HUES6 (cell line): ENCODE data around the gene GLRA1.
"Not testable (repeated sequence)": the region's sequence is repeated elsewhere in the genome, so short reads cannot be mapped to it uniquely, and the experiment has no call there.

Experiments used
- H3K27ac ChIP-seq: 2 replicates; pipeline ENCODE4 v1.7.0; 2013; ENCODE audit warnings: low read depth, mild to moderate bottlenecking, low read length, inconsistent platforms
- H3K27me3 ChIP-seq: 2 replicates; pipeline ENCODE4 v1.6.1; 2013; ENCODE audit warnings: low read length; ENCODE audit not compliant: control insufficient read depth, insufficient read depth
- H3K36me3 ChIP-seq: 2 replicates; pipeline ENCODE4 v1.6.1; 2013; ENCODE audit warnings: low read length; ENCODE audit not compliant: control insufficient read depth, insufficient read depth
- H3K4me1 ChIP-seq: 2 replicates; pipeline ENCODE4 v1.6.1; 2013; ENCODE audit warnings: low read length; ENCODE audit not compliant: control insufficient read depth, insufficient read depth
- H3K4me3 ChIP-seq: 2 replicates; pipeline ENCODE4 v1.5.1; 2013; ENCODE audit warnings: low read depth, low read length
- H3K9ac ChIP-seq: one replicate; pipeline ENCODE4 v1.6.1; 2013; ENCODE audit warnings: mild to moderate bottlenecking, low read length
- H3K9me3 ChIP-seq: 2 replicates; pipeline ENCODE4 v1.6.1; 2013; ENCODE audit warnings: low read depth, low read length; ENCODE audit not compliant: control insufficient read depth, insufficient read depth

GLRA1 gene

DNA sequence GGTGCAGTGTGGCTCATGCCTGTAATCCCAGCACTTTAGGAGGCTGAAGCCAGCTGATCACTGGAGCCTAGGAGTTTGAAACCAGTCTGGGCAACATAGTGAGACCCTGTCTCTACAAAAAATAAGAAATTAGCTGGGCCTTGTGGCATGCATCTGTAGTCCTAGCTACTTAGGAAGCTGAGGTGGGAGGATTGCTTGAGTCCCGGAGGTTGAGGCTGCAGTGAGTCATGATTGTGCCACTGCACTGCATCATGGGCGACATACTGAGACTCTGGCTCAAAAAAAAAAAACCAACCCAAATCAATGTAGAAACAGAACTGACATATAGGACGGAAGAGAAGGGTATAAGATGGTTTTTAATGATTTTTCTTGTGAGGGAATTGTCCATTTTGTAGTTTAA lies 125.2 kb downstream of the GLRA1 start:
- Histone ChIP-seq H3K27me3 (no peaks in the 10 kb centered on the region), H3K36me3 (peaks cover 98% of the 10 kb centered on the region), H3K9ac (no peak overlapping the region), H3K27ac (no peak overlapping the region), H3K9me3 (no peaks in the 10 kb centered on the region), H3K4me3 (no peak overlapping the region), H3K4me1 (no peaks in the 10 kb centered on the region)

DNA sequence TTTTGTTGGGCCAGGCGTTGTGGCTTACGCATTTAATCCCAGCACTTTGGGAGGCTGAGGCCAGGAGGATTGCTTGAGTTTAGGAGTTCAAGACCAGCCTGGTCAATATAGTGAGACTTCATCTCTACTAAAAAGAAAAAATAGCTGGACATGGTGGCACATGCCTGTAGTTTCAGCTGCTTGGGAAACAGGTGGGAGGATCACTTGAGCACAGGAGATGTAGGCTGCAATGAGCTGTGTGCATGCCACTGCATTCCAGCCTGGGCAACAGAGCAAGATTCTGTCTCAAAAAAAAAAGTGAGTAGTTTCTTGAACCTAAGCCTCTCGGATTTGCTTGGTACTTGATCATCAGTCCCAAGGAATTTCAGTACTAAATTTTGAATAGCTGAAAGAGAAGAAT lies 126.0 kb downstream of the GLRA1 start:
- H3K9me3 ChIP-seq: no peaks in the 10 kb centered on the region
- no peak overlapping the region for H3K4me3 ChIP-seq
- H3K4me1 ChIP-seq: no peaks in the 10 kb centered on the region
- no peak overlapping the region for H3K9ac ChIP-seq
- no peak overlapping the region for H3K27ac ChIP-seq
- peaks cover 98% of the 10 kb centered on the region for H3K36me3 ChIP-seq
- H3K27me3 ChIP-seq: no peaks in the 10 kb centered on the region

DNA sequence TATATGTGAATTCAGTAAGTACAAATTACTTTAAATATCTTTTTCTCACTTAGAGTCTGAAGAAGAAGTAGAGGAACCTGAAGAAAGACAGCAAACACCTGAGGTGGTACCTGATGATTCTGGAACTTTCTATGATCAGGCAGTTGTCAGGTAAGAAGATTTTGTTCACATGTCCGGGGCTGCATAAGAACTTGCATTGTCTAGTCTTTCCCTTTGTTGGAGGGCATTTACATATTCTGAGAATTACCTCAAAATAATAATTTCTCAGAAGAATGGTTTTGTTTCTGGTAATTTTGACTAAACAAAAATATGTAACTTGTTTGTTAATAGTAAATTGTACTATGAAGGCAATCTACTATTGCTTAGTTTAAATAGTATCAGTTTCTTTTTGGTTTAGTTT lies 129.2 kb downstream of the GLRA1 start:
- Histone ChIP-seq H3K27ac (no peak overlapping the region), H3K36me3 (peaks cover 99% of the 10 kb centered on the region)

DNA sequence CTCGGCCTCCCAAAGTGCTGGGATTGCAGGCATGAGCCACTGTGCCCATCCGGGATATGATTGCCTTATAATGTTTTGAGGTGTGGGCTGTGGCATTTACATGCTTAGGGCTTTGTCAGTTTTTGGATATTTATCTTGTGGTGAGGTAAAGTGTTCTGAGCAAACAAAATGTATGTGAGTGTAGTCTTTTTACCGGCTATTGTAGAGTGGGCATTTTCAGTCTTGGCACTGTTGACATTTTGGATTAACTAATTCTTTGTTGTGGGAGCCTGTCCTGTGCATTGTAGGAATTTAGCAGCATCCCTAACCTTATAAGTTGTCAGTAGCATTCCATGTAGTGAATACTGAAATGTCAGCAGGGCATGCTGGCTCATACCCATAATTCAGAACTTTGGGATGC lies 131.3 kb downstream of the GLRA1 start:
- no peak overlapping the region for H3K4me3 ChIP-seq
- H3K27ac ChIP-seq: no peak overlapping the region
- no peaks in the 10 kb centered on the region for H3K9me3 ChIP-seq
- no peaks in the 10 kb centered on the region for H3K27me3 ChIP-seq
- no peaks in the 10 kb centered on the region for H3K4me1 ChIP-seq
- peaks cover 99% of the 10 kb centered on the region for H3K36me3 ChIP-seq
- no peak overlapping the region for H3K9ac ChIP-seq

More for the DNA sequence above, 129.2 kb downstream of the GLRA1 start:
- Histone ChIP-seq H3K4me3 (no peak overlapping the region), H3K9me3 (no peaks in the 10 kb centered on the region), H3K4me1 (no peaks in the 10 kb centered on the region), H3K9ac (no peak overlapping the region), H3K27me3 (no peaks in the 10 kb centered on the region)

DNA sequence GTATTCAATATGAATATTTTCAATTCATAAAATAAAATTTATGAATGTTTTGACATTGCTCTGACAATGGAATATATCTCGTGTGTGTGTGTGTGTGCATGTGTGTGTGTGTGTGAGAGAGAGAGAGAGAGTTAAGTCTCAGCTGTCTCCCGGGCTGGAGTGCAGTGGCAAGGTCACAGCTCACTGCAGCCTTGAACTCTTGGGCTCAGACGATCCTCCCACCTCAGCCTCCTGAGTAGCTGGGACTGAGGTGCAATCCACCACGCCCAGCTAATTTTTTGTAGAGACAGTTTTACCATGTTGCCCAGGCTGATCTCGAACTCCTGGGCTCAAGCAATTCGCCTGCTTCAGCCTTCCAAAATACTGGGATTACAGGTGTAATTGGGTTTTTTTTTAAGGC lies 136.8 kb downstream of the GLRA1 start:
- Histone ChIP-seq H3K9ac (no peak overlapping the region), H3K9me3 (no peaks in the 10 kb centered on the region), H3K36me3 (peaks cover 66% of the 10 kb centered on the region), H3K27ac (no peak overlapping the region), H3K27me3 (no peaks in the 10 kb centered on the region), H3K4me1 (peaks cover 11% of the 10 kb centered on the region), H3K4me3 (no peak overlapping the region)

DNA sequence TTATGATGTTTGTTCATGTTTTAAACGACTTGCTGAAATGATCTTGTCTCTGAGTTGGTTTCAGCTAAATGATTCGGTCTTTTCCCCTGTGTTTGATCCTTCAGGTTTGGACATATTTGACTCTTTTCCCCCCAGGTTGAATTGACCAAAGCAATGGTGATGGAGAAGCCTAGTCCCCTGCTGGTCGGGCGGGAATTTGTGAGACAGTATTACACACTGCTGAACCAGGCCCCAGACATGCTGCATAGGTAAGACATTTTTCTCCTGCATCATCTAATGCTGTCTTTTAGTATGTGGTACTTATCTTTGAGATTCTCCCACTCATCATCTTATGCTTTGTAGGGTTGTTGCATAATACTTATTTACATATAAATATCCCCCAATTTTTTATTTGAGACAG lies 138.2 kb downstream of the GLRA1 start:
- no peak overlapping the region for H3K4me3 ChIP-seq
- H3K4me1 ChIP-seq: peaks cover 22% of the 10 kb centered on the region
- no peak overlapping the region for H3K27ac ChIP-seq
- H3K27me3 ChIP-seq: no peaks in the 10 kb centered on the region
- peaks cover 53% of the 10 kb centered on the region for H3K36me3 ChIP-seq
- no peaks in the 10 kb centered on the region for H3K9me3 ChIP-seq
- H3K9ac ChIP-seq: no peak overlapping the region

DNA sequence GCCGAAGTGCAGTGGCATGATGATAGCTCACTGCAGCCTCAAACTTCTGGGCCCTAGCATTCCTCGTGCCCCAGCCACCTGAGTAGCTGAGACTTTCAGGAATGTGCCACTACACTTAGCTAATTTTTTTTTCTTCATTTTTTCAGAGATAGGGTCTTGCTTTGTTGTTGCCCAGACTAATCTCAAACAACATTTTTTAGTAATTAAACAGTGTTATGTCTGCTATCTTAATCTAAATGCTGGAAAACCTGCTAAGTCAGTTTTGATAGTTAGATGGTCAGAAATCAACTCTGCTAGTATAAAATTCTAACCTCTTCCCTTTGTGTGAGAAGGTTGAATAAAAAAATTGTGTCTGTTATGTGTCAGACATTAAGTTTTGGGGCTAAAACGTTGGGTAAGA lies 140.5 kb downstream of the GLRA1 start:
- no peaks in the 10 kb centered on the region for H3K9me3 ChIP-seq
- H3K9ac ChIP-seq: no peak overlapping the region
- H3K36me3 ChIP-seq: peaks cover 33% of the 10 kb centered on the region
- peaks cover 43% of the 10 kb centered on the region for H3K4me1 ChIP-seq
- no peak overlapping the region for H3K4me3 ChIP-seq
- H3K27me3 ChIP-seq: no peaks in the 10 kb centered on the region
- H3K27ac ChIP-seq: no peak overlapping the region

DNA sequence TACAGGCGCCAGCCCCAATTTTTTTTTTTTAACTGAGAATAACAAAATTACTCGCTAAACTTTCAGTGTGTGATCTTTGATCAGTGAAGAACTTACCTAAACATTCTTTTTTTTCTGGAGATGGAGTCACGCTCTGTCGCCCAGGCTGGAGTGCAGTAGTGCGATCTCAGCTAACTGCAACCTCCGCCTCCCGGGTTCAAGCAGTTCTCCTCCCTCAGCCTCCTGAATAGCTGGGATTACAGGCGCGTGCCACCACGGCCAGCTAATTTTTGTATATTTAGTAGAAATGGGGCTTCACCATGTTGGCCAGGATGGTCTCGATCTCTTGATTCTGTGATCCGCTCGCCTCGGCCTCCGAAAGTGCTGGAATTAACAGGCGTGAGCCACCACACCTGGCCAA lies 141.0 kb downstream of the GLRA1 start:
- H3K27ac ChIP-seq, H3K9me3 ChIP-seq, H3K4me3 ChIP-seq, H3K27me3 ChIP-seq, H3K9ac ChIP-seq: not testable (repeated sequence)
- Histone ChIP-seq H3K4me1 (peaks cover 47% of the 10 kb centered on the region), H3K36me3 (peaks cover 29% of the 10 kb centered on the region)

DNA sequence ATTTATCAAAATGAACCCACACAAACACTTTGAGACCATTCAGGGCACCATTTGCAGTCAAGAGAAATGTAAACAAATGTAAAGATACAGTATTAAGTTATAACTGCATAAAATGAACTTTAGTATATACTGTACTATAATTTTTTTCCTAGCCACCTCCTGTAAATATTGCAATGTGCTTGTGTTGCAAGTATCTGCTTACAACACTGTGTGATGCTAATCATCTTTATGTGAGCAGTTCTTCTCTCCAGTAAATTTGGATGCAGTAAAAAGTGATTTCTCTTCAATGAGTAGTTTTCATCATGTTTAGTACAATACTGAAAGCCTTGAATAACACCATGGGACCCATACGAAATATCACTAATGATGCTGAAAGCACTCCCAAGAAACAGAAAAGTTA lies 143.4 kb downstream of the GLRA1 start:
- Histone ChIP-seq H3K9ac (no peak overlapping the region), H3K9me3 (no peaks in the 10 kb centered on the region), H3K4me3 (no peak overlapping the region), H3K4me1 (peaks cover 47% of the 10 kb centered on the region), H3K27me3 (no peaks in the 10 kb centered on the region), H3K36me3 (peaks cover 22% of the 10 kb centered on the region), H3K27ac (no peak overlapping the region)

DNA sequence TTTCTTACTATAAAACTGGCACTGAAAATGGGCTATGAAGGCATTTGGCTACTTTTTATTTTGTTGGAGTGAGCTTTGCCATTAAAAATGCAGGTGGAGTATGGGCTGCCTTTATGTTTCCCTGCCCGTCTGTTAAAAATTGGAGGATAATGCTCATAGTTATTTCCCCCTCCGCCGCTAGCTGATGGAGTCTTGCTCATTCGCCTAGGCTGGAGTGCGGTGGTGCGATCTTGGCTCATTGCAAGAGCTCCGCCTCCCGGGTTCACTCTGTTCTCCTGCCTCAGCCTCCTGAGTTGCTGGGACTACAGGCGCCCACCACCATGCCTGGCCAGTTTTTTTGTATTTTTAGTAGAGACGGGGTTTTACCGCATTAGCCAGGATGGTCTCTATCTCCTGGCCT lies 144.3 kb downstream of the GLRA1 start:
- Histone ChIP-seq H3K4me3 (no peak overlapping the region), H3K9ac (no peak overlapping the region), H3K36me3 (peaks cover 24% of the 10 kb centered on the region), H3K9me3 (no peaks in the 10 kb centered on the region), H3K27ac (no peak overlapping the region), H3K27me3 (no peaks in the 10 kb centered on the region), H3K4me1 (peaks cover 50% of the 10 kb centered on the region)

DNA sequence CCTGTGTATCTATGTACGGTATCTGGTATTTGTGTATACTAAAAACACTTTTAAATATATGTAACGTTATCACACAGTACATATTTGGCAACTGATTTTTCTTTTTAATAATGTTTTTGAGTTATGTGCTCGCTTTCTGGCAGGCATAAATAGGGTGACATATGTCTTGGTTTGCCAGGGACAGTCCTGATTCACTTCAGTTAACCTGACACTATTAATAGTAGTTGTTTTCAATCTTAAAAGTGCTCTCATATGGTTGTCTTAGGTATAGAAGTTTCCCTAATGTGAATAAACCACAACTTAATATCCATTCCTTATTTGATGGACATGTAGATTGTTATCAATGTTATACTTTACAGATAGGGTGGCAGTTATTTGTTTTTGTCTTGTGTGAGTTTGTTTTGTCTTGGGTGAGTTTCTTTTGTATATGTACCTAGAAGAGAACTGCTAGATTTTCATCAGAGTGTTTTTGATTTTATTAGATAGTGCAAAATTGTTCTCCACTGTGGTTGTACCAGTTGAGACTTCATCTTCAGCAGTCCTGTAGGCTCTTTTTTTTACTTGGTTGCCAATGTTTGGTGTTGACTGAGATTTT lies 145.0 kb downstream of the GLRA1 start:
- H3K9me3 ChIP-seq: no peaks in the 10 kb centered on the region
- H3K36me3 ChIP-seq: peaks cover 24% of the 10 kb centered on the region
- peaks cover 53% of the 10 kb centered on the region for H3K4me1 ChIP-seq
- no peaks in the 10 kb centered on the region for H3K27me3 ChIP-seq
- H3K4me3 ChIP-seq: no peak overlapping the region; the same call in 1 of the 2 replicates
- no peak overlapping the region for H3K9ac ChIP-seq
- no peak overlapping the region for H3K27ac ChIP-seq
